Body of pancreas (tissue), 4 donors: Measurements from ENCODE around the gene ATG16L2. TPM values are rescaled to one million over a fixed set of nuclear protein-coding genes. Genes with fewer than 3 reads are reported as not detected.

Experiments
- ATAC-seq: fragments of 150-250 bp; one replicate; pipeline ENCODE4 v1.9.1; 2016
- DNase-seq, 4 donors: peaks; one replicate each; pipeline ENCODE4 v3.0.0-alpha.2; 2019
- H3K27ac ChIP-seq, 4 donors: fragments of 200-600 bp; sonication (generic); 1 replicate in 3 of 4; 2 replicates in 1 of 4; pipeline versions ENCODE4 v1.5.1 to v1.6.1; 2016 to 2019; ENCODE audit warnings: mild to moderate bottlenecking in 1 of 4, mixed read lengths in 1 of 4, moderate library complexity in 1 of 4
- H3K27me3 ChIP-seq, 2 donors: fragments of 200-600 bp; sonication (generic); one replicate each; pipeline ENCODE4 v1.6.0; 2016; ENCODE audit warnings: mild to moderate bottlenecking in 1 of 2
- H3K36me3 ChIP-seq, 2 donors: fragments of 200-600 bp; sonication (generic); replicated peaks in 1 of 2; 2 replicates each; pipeline ENCODE4 v1.5.1; 2016; ENCODE audit warnings: low read depth in 2 of 2; ENCODE audit not compliant: insufficient read depth in 1 of 2
- H3K4me1 ChIP-seq: fragments of 200-600 bp; sonication (generic); one replicate; pipeline ENCODE4 v1.6.0; 2016
- H3K4me3 ChIP-seq, 2 donors: fragments of 200-600 bp; sonication (generic); 1 replicate in 1 of 2; 2 replicates in 1 of 2; pipeline ENCODE4 v1.5.1; 2016 to 2019
- H3K9me3 ChIP-seq, 3 donors: fragments of 200-600 bp; sonication (generic); 1 replicate in 2 of 3; 2 replicates in 1 of 3; pipeline ENCODE4 v1.5.1; 2016
- CTCF ChIP-seq, 7 experiments: fragments of 450-650 bp in 4 of 7; fragments of 200-600 bp in 3 of 7; sonication (generic) in 3 of 7; IDR thresholded peaks; one replicate each; pipeline ENCODE4 v1.5.1; 2016 to 2019; ENCODE audit warnings: antibody characterized with exemption in 7 of 7
- POLR2A ChIP-seq, 3 donors: fragments of 450-650 bp; IDR thresholded peaks; one replicate each; pipeline ENCODE4 v1.6.1; 2016; ENCODE audit warnings: antibody characterized with exemption in 3 of 3, mild to moderate bottlenecking in 2 of 3
- WGBS, 2 donors: methylation state at CpG; one replicate each; pipeline ENCODE4 v1.1.5; 2017; 5-methylcytosine and 5-hydroxymethylcytosine counted together
- intact Hi-C: fragments of 100-400 bp; cut with DNase I; formaldehyde crosslinking; loops from one replicate; pipeline ENCODE4 v1.15.1; 2023
- total RNA-seq, 2 donors: library from RNA; depleted of rRNA; stranded (reverse); fragments of >200 nt; gene quantifications; one replicate each; pipeline ENCODE4 v1.1.0, GENCODE V29; 2016

ATG16L2 gene
- total RNA-seq, 2 donors from 2014 or later = 27.5 to 28.3 TPM

- Histone ChIP-seq H3K27me3 (no peaks in the 10 kb centered on the region), H3K4me3 (no peak overlapping the region), H3K27ac (peak overlapping the region in 2 of 4 donors; percentile 44 to 58), H3K9me3 (no peaks in the 10 kb centered on the region), H3K4me1 (peaks cover 8% of the 10 kb centered on the region), H3K36me3 (peaks cover 0 to 5% of the 10 kb centered on the region in 2 donors)
- TF ChIP-seq POLR2A (IDR thresholded peaks at IDR 0.05) (no peak), CTCF (IDR thresholded peaks at IDR 0.05) (no peak)
- 68 to 70% methylated on average over 8 of the region's 8 CpGs for WGBS, 2 donors
- ATAC-seq (no peak), DNase-seq (no peak)
- intact Hi-C loops = loop anchor here (5.0 kb wide), 1 partner anchor 343 kb away; no protein-coding TSS in a partner anchor
Measured at GRCh38 chr11:72833811-72834493, 19.7 kb downstream of the ATG16L2 start.

- Histone ChIP-seq H3K4me1 (peaks cover 8% of the 10 kb centered on the region), H3K36me3 (peaks cover 0 to 5% of the 10 kb centered on the region in 2 donors), H3K9me3 (no peaks in the 10 kb centered on the region), H3K4me3 (no peak overlapping the region), H3K27ac (peak overlapping the region in 2 of 4 donors; percentile 44 to 58), H3K27me3 (no peaks in the 10 kb centered on the region)
- DNase-seq (no peak), ATAC-seq (no peak)
- TF ChIP-seq CTCF (IDR thresholded peaks at IDR 0.05) (no peak), POLR2A (IDR thresholded peaks at IDR 0.05) (no peak)
- intact Hi-C loops = loop anchor here (5.0 kb wide), 1 partner anchor 342 kb away; no protein-coding TSS in a partner anchor
- WGBS, 2 donors = 71 to 86% methylated on average over 5 of the region's 5 CpGs
Measured at GRCh38 chr11:72834905-72835304, 20.7 kb downstream of the ATG16L2 start.

- no peak for TF ChIP-seq POLR2A (IDR thresholded peaks at IDR 0.05)
- no peak for TF ChIP-seq CTCF (IDR thresholded peaks at IDR 0.05)
- ATAC-seq = peak; percentile 23
- intact Hi-C loops = no loop called here
- Histone ChIP-seq H3K27ac (peak overlapping the region in 1 of 4 donors; percentile 58), H3K4me3 (no peak overlapping the region), H3K36me3 (peaks cover 0 to 5% of the 10 kb centered on the region in 2 donors), H3K27me3 (no peaks in the 10 kb centered on the region), H3K9me3 (no peaks in the 10 kb centered on the region), H3K4me1 (peaks cover 8% of the 10 kb centered on the region)
- DNase-seq = peak in 2 of 4 donors; percentile 39 to 44
- WGBS, 2 donors = 75 to 76% methylated on average over 4 of the region's 4 CpGs
Measured at GRCh38 chr11:72836111-72836510, 21.9 kb downstream of the ATG16L2 start.

GRCh38 chr11:72838691-72839305 is 24.6 kb downstream of the ATG16L2 start:
- no peaks in the 10 kb centered on the region for H3K9me3 ChIP-seq
- ATAC-seq (no peak), DNase-seq (no peak)
- peaks cover 0 to 5% of the 10 kb centered on the region in 2 donors for H3K36me3 ChIP-seq
- no peaks in the 10 kb centered on the region for H3K4me1 ChIP-seq
- no peaks in the 10 kb centered on the region for H3K27me3 ChIP-seq
- 73 to 82% methylated on average over 4 of the region's 4 CpGs for WGBS, 2 donors
- H3K27ac ChIP-seq = no peak overlapping the region
- TF ChIP-seq POLR2A (IDR thresholded peaks at IDR 0.05) (no peak), CTCF (IDR thresholded peaks at IDR 0.05) (no peak)
- intact Hi-C loops = no loop called here
- H3K4me3 ChIP-seq = no peak overlapping the region
